GM19240 (cell line): Measurements from ENCODE around the gene KLHL14.
A peak's percentile ranks its signal among the peaks of the same experiment; 100 is the strongest.

ENCODE experiments used
- DNase-seq: peaks from one replicate; pipeline ENCODE4 v3.0.0; 2011; ENCODE audit warnings: low spot score; ENCODE audit not compliant: insufficient read length

KLHL14 gene

DNA sequence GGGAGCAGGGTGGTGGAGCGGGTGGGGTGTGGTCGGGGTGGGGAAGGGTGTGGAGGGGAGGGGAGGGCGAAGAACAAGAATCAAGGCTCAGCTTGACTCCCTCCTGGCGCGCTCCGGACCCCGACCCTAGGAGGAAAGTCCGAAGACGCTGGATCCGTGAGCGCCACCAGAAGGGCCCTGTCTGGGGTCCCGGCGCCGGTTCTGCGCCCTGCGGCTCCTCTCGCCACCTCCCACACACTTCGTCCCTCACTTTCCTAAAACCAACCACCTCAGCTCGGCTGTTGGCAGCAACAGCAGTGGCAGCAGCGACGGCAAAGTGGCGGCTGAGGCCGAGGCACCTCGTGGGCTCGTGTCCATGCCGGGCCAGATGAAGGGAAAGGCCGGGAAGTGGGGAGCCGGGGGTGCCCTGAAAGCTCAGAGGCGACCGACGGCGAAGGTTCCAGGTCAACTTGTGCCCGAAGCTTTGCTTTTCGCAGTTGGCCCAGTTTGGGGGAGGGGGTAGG is 2.1 kb downstream of the KLHL14 start:
- DNase-seq = no peak

DNA sequence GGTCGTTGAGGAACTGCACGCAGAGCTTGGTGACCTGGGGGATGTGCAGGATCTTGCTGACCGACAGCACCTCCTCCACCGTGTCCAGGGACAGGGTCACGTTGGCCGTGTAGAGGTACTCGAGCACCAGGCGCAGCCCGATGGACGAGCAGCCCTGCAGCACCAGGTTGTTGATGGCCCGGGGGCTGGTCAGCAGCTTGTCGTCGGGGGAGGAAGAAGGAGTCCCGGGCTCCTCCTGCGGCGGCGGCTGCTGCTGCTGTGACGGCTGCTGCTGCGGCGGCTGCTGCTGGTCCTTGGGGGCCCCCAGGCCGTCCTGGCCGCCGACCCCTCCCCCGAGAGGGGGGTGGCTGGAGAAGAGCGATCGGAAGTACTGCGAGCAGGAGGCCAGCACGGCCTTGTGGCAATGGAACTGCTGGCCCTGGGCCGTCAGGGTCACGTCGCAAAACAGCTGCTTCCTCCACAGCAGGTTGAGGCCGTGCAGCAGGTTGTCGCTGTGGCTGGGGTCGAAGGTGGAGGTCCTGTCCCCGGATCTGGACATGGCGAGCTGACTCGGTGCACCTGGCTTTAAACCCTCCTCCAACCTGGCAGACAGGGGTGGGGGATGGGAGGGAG is 2.7 kb downstream of the KLHL14 start:
- DNase-seq = no peak

DNA sequence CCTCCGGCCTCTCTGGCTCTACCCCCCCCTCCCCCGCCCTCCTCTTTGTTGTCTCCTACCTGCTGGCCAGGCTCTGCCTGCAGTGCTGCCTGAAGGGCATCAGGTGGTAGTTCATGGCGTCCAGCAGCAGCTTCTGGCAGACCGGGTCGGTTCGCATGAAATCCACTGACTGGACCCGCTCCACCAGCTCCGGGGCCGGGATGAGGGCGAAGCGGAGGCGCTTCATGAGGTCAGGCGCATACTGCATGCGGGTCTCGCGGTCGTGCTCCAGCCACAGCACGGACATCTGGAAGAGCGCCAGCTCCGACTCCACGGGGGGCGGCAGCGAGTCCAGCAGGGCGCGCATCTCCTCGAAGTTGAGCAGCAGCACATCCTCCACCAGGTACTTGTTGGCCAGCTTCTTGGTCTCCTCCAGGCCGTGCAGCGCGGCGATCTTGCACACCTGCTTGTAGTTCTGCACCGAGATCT is 3.2 kb downstream of the KLHL14 start:
- DNase-seq = no peak

DNA sequence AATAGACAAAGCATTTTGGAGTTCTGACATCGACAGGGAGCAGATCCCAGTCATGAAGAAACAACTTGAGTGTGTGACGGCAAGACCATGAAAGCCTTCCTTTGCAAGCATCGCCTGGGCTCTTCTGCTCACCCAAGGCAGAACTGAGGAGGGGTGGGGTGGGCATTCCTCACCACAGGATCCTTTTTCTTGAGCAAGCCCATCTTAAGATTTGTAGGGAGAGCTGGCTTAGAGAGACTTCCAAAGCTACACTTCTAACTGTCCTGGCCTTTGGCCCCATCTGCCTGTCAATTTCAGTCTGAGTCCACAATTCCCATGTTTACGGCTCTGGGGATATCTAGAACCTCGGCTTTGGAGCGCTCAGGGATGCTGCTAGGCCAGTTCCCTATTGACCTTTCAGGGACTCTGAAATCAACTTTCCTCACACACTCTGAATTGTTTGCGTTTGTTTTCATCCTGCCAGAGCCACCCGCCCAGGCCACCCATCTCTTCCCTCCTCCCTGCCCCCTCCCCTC is 3.7 kb downstream of the KLHL14 start:
- no peak for DNase-seq

DNA sequence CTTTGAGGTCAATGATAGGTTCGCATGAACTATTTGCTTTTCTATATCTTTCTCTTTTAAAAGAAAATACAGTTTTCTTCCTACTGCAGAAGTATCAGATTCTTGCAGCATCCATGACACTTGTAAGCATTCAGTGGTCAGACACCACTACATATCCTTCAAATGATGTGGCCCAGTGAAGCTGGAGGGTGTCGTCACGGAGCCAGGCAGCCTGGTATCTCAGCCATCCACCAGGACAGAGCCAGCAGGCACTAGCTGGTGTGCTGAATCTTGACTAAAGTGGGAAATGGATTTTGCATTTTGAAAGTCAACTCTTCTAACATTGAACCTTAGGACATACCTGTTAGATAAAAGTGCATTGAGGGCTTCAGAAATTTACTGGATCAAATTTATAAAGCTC is 5.4 kb downstream of the KLHL14 start:
- DNase-seq = no peak

DNA sequence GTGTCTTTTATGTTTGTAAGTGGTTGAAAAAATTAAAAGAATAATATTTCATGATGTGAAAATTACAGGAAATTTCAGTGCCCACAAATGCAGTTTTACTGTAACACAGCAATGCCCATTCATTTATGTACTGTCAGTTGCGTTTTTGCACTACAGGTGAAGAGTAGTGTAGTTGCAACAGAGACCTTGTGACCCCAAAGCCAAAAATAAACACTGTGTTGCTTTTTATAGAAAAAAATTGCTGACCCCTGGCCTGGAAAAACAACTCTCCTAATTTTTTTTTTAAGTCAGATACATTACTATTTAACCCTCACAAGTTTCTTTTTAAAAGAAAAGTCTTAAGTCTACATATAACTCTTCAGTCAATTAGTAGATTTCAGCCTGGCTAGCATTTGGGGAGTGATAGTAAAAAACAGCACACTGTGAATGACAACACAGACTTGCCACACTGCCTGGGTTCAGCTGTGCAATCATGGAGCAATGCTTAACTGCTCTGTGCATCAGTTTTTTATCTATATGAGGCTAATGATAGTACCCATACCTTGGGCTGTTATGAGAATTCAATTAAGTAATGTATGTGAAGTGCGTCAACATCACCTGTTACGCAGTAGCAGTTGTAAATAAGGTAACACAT is 8.1 kb downstream of the KLHL14 start:
- no peak for DNase-seq

DNA sequence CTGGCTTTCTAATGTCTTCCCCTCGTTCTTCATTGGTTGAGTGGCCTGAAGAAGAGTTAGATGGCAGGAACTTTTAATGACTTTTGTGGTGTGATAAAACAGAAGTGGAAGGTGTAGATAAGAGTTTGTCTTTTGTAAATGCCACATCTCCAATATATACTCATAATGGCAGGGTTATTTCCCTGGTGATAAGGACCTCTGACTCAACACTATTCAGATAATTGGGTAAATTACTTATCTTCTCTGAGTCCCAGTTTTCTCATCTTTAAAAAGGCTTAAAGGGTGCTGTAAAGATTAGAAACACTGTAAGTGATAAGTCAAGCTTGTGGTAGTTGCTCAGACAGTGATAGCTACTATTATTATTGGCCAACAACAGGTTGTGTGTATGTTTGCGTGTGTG is 9.5 kb downstream of the KLHL14 start:
- no peak for DNase-seq

DNA sequence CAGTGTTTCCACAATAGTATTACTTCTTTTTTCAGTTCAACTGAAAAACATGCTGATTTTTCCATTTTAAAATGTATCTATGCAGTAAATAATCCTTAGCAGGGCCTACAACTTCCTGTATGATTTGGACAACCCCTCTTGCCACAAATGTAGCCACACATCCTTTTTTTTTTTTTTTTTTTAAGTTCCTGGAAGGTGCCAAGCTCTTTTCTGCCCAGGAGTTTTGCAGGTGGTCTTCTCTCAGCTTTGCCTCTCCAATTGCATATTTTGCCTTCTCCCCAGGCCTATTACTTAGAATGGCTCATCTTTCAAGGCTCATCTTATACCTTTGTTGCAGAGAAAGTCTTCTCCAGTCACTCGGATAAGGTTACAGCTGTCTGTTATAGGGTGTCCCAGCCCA is 11.6 kb downstream of the KLHL14 start:
- no peak for DNase-seq

DNA sequence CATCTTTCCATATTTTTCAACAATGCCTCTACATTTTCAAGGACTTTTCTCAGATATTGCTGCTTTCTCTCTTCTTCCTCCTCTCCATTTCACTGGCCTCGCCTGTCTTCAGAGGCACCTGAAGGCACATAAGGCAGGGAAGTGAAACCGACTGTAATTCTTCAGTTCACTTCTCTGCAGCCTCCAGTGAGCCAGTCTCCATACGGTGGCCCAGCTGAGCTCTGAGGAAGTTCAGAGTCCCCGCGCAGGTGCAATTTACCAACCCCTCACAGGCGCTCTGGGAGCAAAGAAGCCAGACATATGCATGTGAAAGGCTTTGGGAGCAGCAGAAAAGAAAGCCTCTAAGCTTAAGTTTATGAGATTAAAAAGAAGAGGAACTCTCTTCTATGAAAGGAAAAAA is 12.4 kb downstream of the KLHL14 start:
- peak; percentile 43 for DNase-seq

DNA sequence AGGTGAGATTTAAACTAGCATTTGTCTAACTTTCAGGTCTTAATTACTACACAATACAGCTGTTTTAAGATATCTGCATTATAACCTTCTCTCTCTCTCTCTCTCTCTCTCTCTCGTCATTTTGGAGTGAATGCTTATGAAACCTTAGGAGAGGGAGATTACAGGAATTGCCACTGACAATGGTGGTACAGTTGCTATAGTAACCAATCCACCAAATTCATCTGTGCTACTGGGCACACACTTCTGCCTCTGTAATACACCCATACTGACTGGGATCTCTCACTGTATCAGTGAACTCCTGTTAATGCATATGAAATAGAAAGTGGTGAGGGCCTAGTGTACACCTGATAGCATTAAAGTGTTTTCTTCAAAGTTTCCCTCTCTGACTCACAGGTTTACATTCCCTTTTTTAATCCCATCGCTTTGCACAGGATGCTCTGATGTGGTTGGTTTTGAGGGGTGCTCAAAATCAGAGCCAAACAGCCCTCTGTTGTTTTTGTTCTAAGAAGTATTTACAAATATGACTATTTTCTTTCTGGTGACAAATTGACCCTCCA is 13.1 kb downstream of the KLHL14 start:
- no peak for DNase-seq

DNA sequence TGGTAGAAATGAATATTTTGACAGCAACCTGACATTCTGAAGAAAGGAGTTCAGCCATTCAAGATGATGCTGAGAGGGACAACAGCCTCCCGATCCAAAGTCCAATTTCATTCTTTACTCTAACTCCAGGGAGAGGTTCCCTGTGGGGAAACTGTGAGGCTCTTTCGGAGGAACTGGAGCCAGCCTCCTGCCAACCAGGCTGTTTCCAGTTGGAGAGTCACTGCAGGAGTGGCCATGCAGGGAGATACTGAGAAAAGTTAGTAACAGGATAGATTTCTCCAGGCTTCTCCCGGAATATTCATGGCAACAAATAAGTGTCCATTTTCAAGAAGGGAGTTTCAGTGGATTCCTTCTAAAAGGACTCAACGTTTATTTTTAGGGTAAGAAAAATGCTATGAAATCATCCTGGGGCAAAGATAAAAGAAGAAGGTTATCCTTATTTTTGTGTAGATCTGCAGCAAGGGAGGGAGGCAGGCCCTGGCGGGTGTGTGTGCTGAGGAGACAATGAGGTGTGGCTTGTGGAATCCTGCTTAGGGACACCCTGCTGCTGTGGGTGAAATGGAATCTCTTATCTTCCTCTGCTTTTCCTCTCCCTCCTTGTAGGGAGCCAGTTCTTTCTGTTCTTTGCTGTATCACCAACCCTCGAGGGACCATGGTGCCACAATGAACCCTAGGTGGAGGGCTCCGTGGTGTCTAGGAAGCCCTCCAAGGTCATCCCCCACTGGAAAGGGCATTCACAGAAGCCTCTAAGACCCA is 18.1 kb downstream of the KLHL14 start:
- no peak for DNase-seq

DNA sequence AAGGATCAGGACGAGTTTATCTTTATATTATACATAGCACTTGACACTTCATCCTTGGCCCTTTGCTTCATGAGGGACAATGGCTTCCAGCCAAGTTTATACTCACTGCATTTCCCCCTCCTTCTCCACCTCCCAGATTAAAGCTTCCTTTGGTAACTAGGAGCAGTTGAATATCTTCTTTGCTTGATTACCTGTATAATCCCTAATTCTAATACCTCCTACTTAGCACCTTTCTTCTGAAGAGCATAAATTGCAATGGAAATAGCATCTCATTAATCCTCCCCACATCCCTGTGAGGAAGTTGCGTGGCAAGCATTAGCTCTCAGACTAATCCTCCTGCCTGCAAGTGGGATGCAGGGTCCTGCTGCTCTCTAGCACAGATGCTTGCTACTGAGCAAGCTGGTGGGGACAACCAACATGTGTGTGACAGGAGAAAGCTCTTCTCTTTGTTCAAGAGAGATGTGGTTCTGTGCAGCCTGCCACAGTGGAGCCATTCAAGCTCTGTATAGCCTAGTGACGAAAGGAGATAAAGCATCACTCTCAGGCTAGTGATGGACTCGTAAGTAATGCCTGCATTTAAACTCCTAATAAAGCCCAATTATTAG is 19.1 kb downstream of the KLHL14 start:
- no peak for DNase-seq

DNA sequence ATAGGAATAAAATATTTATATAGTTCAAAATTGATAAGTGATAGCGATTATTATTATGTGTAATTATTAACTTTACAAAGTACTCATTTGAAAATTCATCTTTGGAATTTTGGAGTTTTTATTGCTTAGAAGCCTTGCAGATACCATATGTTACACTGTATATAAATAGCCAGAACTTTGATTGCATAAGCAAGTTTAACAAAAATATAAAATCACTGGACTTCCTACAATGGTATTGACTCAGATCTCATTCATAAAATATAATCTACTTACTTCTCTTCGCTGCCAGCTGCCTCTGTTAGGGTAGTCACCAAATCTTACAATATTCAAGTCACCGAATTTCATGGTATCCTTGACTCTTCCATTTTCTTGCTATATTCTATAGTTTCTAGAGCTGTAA is 22.5 kb downstream of the KLHL14 start:
- no peak for DNase-seq

DNA sequence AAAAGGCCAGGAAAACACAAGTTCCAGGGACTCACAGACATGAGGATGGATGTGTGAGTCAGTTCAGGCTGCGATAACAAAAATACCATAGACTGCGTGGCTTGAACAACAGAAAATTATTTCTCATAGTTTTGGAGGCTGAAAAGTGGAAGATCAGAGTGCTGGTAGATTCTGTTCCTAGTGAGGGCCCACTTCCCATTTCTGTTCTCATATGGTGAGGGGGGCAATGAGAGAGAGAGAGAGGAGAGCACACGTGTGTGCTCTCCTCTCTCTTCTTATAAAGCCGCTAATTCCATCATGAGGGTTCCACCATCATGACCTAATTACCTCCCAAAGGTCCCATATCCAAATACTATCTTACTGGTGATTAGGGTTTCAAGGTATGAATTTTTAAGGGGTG is 23.0 kb downstream of the KLHL14 start:
- no peak for DNase-seq

DNA sequence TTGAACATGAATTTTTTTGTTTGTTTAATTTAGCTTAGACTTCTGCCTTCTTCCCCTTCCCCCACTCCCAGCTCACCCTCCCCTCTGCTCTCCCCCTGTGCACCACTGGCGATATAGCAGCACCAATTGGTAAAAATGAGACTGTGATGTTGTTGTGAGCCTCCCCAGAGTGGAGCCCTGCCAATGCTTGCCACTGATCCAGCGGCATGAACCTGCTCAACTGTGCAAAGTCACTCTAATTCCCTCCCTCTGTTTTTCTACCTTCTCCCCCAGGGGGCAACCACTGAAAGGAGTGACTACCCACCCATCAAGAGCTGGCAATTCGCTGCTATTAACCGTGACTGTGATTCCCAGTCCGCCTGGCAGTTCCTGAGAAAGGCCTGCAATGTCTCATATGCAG is 30.2 kb downstream of the KLHL14 start:
- no peak for DNase-seq

DNA sequence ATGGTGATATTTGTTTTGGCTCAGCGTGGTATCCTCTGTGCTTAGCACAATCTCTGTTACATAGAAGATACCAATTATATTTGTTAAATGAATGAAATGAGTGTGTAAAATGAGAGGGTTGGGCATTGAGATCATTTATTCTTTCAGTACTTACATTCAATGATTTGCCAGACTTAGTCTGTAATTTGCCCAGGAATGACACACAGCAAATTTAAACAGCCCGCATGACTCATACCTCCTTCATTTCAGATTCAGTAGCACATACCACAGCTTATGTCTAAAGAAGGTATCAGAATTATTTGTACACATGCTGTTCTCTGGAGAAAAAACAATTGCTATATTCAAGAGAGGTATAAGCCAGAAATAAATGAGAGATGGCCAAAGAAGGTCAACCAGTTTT is 37.0 kb downstream of the KLHL14 start:
- no peak for DNase-seq

DNA sequence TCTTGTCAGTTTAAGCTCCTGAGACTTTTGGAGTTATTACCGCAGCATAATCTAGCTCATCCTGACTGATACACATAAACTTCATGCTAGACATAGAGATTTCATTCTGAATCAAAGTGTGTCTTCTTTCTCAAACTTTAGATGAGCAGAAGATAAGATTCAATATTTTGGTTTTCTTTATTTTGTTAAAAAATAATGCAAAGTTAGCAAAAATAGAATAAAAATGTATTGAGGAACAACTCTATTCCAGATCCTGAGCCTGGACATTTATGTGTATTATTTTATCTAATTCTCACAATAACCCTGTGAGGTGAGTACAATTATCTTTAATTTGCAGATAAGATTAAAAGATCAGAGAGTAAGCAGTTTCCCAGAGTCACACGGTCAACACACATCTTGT is 38.4 kb downstream of the KLHL14 start:
- DNase-seq = no peak

DNA sequence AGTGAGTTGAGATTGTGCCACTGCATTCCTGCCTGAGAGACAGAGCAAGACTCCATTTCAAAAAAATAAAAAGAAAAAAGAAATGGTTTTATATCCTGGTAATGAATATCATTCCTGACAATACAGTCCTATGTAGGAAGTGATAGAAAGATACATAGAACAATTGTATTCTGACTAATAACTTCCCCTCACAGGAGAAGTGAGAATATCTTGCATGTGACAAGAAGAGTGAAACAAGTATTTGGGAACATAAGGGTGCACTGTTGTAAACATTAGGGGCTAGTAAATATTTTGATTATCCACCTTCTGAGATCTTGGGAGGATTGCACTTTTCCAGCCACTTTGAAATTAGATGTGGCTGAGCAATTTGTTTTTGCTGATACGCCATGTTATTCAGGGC is 40.7 kb downstream of the KLHL14 start:
- no peak for DNase-seq

DNA sequence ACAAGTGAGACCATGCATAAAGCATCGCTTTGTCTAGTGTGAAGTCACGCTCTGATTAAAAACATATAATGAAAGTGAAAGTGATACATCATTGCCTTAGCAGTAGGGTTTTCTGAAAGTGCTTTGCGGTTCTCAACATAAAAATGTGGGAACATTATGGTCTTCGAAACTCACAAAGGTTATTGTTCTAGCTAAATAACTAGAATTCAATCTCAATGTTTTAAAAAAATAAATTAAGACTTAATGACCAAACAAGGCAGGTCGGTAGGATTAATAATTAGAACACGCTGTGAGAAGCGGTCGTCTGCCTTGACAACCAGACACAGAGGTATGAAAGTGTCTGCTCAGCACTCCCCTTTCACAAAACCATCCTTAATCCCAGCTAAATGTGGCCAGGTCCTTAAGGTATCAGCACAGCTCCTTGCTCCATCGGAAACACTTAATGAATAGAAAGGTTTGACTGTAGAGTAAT is 42.2 kb downstream of the KLHL14 start:
- DNase-seq = no peak

DNA sequence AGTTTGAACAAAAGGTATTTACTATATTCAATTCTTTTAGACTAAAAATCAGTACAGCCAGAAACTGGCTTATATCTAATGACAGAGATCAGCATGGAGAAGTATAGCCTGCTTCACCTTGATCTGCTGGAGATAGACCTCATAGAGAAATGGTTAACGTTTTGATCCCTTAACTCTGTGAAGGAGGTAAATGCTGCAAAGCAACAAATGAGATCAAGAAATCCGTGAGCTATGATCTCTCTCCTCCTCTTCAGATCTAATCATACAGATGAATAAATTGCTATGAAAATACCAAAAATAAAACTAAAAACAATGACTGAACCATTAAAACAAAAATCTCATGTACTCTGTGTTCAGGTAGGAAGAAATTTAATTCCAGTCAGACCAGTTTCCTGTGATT is 42.8 kb downstream of the KLHL14 start:
- no peak for DNase-seq

DNA sequence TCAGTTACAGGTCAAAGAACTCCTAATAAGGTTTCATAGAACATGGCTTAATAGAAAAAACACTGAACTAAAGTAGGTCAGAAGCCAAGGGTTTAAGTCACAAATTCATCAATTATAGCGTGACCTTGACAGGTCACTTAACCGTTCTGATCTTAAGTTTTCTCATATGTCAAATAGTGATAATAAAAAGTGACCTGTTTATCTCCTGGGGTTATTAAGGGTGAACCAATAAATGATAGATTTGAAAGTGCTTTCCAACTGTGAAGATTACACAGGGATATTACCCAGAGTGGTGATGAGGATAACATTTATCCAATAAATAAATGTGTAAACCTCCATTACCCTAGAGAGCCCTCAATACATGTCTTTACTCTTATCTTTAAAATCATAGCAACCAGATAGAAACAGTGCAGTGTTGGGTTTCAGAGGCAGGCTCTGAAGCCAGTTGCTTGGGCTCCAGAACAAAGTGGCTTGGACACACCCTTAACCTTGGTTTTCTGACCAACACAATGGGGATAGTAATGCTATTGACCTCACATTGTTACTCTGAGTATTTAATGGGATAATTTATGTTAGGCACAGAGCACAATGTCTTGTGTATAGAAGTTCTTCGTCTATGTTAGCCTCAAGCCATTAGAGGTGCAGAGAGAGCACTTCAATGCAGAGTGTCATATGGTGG is 48.6 kb downstream of the KLHL14 start:
- no peak for DNase-seq
